Stimulated activated CD4-positive, alpha-beta T cell treated with anti-CD3 and anti-CD28 coated beads, Interleukin-4, amount 100 ng/mL, for 4 hours (primary cell): ENCODE results near the gene MGAT5B.
"Not testable (repeated sequence)": the region's sequence is repeated elsewhere in the genome, so short reads cannot be mapped to it uniquely, and the experiment has no call there.

Source experiments
- DNase-seq, 2 experiments: peaks; one replicate each; pipeline ENCODE4 v3.0.0-alpha.2; 2020

The MGAT5B gene

GRCh38 chr17:76868176-76868668 is at the start of gene MGAT5B:
Gene MGAT5B (plus strand): TSS chr17:76868404. CDS start chr17:76869030, 626 bp downstream.
- DNase-seq, result peak; percentile 67 to 83

GRCh38 chr17:76820039-76820438 is 48.2 kb upstream of the MGAT5B start:
- DNase-seq, result no peak

DNA sequence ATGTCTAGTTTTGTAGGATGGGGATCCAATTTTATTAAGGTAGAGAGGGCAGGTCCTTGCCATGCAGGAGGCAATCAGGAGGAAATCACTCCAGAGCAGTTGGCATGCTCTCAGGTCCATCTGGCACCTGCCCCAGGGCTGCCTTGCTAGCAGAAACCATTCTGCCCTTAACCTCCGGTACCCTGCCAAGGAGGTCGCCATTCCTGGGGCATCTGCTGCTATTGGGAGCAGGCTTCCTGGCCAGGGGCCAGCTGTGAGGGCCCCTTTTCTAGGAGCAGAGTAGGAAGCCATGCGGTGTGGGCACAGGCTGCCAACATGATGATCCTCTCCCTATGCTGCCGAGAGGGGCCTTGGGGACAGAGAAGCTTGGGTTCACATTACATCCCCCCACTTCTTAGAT is 47.6 kb upstream of the MGAT5B start:
- DNase-seq, result no peak

DNA sequence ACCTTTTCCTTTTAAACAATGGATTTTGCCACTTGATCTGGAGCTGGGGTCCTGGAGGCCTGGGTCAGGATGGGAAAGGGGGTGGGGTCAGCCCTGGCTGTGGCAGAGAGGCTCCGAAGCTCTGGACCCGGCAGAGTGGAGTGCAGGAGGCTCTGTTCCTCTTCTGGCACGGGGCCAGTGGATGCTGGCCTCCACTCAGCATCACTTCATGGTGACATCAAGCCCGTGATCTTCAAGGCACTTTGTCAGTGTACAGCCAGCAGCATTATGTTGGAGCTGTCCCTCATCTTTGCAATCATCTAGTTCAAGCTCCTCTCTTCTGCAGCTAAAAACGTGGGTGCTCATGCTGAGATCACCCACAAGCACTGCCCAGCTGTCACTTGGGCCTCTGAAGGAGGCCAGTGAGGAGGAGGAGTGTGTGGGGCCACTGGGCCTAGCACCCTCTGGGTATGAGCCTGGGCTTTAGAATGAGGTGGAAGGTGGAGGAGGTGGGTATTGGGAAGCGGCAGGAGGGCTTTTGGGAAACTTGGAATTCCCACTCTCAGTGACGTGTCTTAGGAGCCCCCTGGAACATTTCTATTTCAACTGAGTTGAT is 45.9 kb upstream of the MGAT5B start:
- DNase-seq, result no peak

GRCh38 chr17:76824093-76824492 is 44.1 kb upstream of the MGAT5B start:
- DNase-seq, result no peak

GRCh38 chr17:76826330-76827068 is 41.7 kb upstream of the MGAT5B start:
- no peak for DNase-seq

DNA sequence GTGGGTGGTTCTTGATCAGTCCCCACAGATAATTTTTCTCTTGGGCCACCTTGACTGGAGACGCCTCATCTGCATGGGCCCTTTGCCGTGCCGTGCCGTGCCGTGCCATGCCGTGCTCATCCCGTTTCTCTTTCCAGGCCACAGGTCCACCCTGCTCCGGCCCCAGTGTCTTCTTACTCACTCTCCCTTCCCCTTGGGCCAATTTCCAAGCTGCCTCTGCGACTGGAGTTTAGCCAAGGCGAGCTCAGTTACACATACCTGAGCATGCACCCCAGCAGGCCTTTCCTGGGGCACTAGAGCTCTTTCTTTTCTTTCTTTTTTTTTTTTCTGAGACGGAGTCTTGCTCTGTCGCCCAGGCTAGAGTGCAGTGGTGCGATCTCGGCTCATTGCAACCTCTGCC is 40.5 kb upstream of the MGAT5B start:
- no peak for DNase-seq

GRCh38 chr17:76830987-76831715 is 37.1 kb upstream of the MGAT5B start:
- no peak for DNase-seq

DNA sequence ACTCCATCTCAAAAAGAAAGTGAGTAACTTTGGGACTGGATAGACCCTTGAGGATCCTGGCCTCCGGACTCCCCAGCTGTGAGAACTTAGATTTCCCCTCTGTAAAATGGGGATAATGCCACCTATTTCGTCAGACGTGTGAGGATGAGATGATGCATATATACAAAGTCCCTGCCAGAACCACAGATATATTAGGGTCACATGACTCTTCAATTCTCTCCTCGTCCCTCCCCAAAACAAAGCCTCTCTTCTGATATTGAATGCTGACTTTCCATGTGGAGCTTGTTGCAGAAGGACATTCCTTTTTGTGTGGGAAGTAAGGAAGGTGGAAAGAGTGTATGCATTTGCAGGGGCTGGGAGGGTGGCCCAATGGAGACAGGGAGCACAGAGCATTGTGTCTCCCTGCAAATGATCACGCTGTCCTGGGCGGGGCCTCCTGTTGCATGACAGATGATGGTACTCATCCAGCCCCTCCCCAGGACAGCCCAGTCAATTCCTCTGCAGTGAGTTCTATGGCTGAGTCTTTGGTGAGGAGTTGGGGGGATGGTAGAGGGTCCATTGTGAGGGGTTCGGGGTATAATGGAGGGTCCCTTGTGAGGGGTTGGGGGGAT is 35.1 kb upstream of the MGAT5B start:
- no peak for DNase-seq

DNA sequence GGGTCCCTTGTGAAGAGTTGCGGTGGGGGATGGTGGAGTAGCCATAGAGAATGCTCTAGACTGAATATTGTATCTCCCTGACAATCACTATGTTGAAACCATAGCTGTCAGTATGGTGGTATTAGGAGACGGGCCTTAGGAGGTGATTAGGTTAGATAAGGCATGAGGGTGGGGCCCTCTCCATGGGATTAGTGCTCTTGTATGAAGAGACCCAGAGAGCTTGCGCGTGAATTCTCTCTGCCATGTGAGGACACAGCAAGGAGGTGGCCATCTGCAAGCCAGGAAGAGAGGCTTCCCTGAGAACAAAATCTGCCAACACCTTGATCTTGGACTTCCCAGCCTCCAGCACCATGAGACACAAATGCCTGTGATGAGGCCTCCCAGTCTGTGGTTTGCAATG is 34.5 kb upstream of the MGAT5B start:
- no peak for DNase-seq

DNA sequence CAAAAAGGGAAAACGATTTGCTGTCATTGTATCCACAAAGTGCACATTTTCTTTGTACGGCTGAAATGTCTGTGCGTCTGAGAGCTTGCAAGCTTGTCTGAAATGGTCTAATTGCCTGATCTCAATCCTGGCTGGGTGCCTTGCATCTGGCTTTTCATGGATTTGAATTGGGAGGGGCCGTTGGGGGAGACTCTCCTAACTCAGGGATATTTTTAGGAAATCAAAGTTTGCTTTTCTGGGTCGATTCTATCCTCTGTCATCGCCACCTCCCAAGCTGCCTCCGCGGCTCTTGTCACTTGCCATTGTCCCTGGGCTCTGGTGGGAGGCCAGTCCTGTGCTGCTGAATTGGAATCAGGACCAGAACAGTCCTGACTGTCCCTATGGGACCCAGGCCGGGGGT is 33.3 kb upstream of the MGAT5B start:
- DNase-seq, result no peak

DNA sequence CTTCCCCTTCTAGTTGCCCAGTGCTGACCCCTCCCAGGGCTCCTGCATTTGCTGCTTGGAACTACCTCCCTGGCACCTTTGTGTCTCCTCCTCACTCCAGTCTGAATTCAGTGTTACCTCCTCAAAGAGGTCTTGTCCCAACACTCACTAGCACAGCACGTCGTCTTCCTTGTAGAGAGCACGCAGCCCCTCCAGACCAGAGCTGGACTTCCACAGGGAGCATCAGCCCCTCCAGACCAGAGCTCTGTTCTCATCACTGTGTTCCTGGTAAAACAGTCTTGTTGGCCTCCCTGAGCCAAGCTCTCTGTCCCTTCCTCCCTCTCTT is 27.8 kb upstream of the MGAT5B start:
- DNase-seq, result no peak

GRCh38 chr17:76840884-76841775 is 27.1 kb upstream of the MGAT5B start:
- DNase-seq, result no peak

GRCh38 chr17:76841776-76842405 is 26.3 kb upstream of the MGAT5B start:
- DNase-seq, result no peak

DNA sequence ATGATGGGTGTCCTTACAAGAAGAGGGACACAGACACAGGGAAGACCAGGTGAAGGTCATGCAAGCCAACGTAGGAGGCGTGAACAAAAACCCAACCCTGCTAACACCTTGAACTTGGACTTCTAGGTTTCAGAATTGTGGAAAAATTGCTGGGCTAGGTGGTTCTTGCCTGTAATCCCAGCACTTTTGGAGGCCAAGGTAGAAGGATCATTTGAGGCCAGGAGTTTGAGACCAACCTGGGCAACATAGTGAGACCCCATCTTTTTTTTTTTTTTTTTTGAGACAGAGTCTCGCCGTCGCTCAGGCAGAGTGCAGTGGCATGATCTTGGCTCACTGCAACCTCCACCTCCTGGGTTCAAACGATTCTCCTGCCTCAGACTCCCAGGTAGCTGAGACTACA is 25.1 kb upstream of the MGAT5B start:
- not testable (repeated sequence) for DNase-seq

GRCh38 chr17:76843703-76844484 is 24.3 kb upstream of the MGAT5B start:
- DNase-seq, result no peak

DNA sequence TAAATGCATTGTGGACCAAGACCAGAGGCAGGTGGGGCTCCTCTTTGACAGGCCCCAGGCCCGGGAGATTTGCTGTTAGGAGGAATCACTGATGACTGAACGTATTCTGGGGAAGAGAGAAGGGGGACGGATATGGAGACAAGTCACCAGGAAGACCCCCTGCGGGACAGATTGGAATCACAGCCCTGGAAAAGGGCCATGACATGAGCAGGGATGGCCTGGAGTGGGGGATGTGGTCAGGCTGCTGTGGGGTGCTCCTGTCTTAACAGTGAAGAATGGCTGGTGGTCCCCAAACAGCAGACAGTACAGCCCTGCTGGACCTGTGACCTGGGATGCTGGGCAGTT is 23.7 kb upstream of the MGAT5B start:
- no peak for DNase-seq

DNA sequence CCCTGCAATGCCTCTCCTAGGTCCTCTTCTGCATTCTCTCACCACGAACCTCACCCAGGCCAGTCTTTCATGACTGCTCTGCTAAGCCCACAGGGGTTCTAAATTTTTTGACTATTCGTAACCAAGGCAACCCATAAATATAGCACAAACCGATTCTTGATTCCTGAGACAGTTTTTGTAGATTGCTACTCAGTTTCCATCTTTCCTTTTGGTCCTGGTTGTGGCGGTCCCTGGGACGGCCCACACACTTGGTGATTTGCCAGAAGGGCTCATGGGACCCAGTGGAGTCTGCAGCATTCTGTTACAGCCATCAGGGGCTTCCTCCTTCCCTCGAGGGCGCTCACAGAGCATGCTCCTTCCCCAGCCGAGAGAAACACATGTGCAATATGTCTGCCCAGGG is 23.4 kb upstream of the MGAT5B start:
- DNase-seq, result no peak

DNA sequence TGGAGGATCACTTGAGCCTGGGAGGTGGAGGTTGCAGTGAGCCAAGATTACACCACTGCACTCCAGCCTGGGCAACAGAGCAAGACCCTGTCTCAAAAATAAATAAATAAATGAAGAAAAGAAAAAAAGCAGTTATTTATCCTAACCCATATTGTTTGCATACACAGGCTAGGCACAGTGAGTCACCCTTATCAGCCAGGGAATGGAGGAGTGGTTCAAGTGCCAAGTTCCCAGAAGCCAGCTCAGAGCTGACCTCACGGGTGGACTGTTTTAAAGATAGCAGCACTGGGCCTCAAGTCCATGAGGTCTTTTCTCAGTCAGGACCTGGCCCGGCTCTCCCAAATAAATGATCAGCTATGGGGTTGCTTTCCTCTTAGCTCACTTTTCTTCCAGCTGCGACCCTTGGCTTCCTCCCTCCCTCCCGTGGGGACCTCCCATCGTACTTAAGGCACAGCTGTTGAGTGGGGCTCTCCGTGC is 22.6 kb upstream of the MGAT5B start:
- DNase-seq, result no peak

- no peak for DNase-seq
Measured at GRCh38 chr17:76847031-76847430, 21.2 kb upstream of the MGAT5B start.

DNA sequence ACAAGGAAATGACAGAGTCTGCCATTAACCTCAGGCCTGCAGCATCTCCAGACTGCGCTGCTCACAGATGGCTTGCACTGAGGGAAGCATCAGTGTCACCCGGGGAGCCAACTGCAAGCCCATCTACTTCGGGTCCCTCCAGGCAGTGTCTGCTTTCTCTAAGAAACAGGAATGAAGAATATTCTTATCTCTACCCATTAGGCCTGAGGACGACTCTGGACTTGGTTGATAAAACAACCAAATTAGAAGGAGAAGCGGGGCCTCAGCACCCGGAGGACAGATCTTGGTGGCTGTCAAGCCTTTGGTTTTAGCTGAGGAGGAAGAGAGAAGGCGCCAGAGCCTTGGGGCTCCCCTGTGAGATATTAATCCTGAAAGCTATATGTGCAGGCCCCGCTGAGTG is 19.5 kb upstream of the MGAT5B start:
- DNase-seq, result no peak
